ENCODE results near the gene MTR. TPM values are rescaled to one million over a fixed set of nuclear protein-coding genes. Genes with fewer than 3 reads are reported as not detected.

MTR gene
- total and polyA plus RNA-seq, 2 donors (not counting 1 experiment from before 2014, with no cell fraction given), result 9.9 to 49.1 TPM

DNA sequence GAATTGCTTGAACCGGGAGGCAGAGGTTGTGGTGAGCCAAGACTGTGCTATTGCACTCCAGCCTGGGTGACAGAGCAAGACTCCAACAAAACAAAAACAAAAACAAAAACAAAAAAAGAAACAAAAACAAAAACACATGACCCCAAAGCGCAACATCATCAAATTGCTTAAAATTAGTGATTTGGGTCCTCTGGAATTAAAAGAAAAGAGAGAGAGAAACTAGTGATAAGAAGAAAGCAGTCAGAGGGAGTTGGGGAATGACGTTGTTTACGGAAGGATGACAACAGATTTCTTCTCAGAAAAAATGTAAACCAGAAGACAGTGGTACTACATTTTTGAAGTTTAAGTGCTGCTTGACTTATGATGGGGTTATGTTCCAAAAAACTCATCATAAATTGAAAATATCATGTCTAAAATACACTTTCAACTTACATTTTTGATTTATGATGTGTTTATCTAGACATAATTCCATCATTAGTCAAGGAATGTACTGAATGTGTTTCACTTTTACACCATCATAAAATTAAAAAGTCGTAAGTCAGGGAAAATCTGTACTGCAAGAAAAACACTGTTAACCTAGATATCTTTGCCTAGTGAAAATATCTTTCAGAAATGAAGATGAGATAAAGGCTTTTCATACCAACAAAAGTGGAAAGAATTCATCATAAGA lies 121.2 kb downstream of the MTR start:
- H3K4me1 Mint-ChIP-seq, result no peaks in the 10 kb centered on the region
- Histone ChIP-seq H3K27ac (ENCODE audit: low read length in 2 of 2) (no peak overlapping the region), H3K36me3 (replicated peaks in 1 of 2; ENCODE audit: control extremely low read depth in 1 of 2, control insufficient read depth in 1 of 2, extremely low read depth in 1 of 2, insufficient read depth in 2 of 2, low read length in 1 of 2) (no peaks in the 10 kb centered on the region), H3K79me2 (ENCODE audit: control insufficient read depth, insufficient read depth, low read length) (no peaks in the 10 kb centered on the region), H3K4me3 (ENCODE audit: control extremely low read depth in 1 of 5, extremely low read depth in 1 of 5, insufficient read depth in 1 of 5, low read depth in 2 of 5, low read length in 4 of 5) (no peak overlapping the region), H3K4me2 (replicated peaks; ENCODE audit: low read depth, low read length, poor library complexity, severe bottlenecking) (no peak overlapping the region), H3K27me3 (replicated peaks in 1 of 4; ENCODE audit: control extremely low read depth in 1 of 4, control insufficient read depth in 3 of 4, insufficient read depth in 4 of 4, low read length in 3 of 4) (no peaks in the 10 kb centered on the region), H3K9ac (ENCODE audit: low read length) (no peak overlapping the region), H2AFZ (ENCODE audit: insufficient read depth, low read depth, low read length, poor library complexity, severe bottlenecking) (no peak overlapping the region), H3K9me3 (ENCODE audit: control extremely low read depth in 1 of 3, control insufficient read depth in 2 of 3, insufficient read depth in 1 of 3, low read length in 2 of 3) (peaks cover 2 to 12% (median 9%) of the 10 kb centered on the region in 3 donors), H3K4me1 (ENCODE audit: control insufficient read depth in 2 of 2, insufficient read depth in 2 of 2, low read length in 2 of 2) (no peaks in the 10 kb centered on the region), H4K20me1 (ENCODE audit: control insufficient read depth, insufficient read depth, low read length, poor library complexity, severe bottlenecking) (no peaks in the 10 kb centered on the region)
- CTCF ChIA-PET, result no interaction called here
- no peak for TF ChIP-seq EZH2 (IDR thresholded peaks at IDR 0.05; ENCODE audit: borderline replicate concordance, insufficient read depth, low read depth, low read length, poor library complexity, severe bottlenecking)
- TF ChIP-seq, protein P1, sequence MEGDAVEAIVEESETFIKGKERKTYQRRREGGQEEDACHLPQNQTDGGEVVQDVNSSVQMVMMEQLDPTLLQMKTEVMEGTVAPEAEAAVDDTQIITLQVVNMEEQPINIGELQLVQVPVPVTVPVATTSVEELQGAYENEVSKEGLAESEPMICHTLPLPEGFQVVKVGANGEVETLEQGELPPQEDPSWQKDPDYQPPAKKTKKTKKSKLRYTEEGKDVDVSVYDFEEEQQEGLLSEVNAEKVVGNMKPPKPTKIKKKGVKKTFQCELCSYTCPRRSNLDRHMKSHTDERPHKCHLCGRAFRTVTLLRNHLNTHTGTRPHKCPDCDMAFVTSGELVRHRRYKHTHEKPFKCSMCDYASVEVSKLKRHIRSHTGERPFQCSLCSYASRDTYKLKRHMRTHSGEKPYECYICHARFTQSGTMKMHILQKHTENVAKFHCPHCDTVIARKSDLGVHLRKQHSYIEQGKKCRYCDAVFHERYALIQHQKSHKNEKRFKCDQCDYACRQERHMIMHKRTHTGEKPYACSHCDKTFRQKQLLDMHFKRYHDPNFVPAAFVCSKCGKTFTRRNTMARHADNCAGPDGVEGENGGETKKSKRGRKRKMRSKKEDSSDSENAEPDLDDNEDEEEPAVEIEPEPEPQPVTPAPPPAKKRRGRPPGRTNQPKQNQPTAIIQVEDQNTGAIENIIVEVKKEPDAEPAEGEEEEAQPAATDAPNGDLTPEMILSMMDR (IDR thresholded peaks at IDR 0.05), result no peak
- peaks cover 8% of the 10 kb centered on the region for H3K27me3 Mint-ChIP-seq
- peaks cover 3% of the 10 kb centered on the region for H3K9me3 Mint-ChIP-seq (ENCODE audit: insufficient read depth)
- 100% methylated on average over 2 of the region's 5 CpGs for WGBS (ENCODE audit: insufficient coverage)
- intact Hi-C loops (cut with micrococcal nuclease), result no loop called here
- DNase-seq (no peak), ATAC-seq (ENCODE audit: low read depth) (no peak)
- H3K4me3 Mint-ChIP-seq, result no peak overlapping the region
- H3K27ac Mint-ChIP-seq, result no peak overlapping the region
- POLR2A ChIA-PET, result no interaction called here

DNA sequence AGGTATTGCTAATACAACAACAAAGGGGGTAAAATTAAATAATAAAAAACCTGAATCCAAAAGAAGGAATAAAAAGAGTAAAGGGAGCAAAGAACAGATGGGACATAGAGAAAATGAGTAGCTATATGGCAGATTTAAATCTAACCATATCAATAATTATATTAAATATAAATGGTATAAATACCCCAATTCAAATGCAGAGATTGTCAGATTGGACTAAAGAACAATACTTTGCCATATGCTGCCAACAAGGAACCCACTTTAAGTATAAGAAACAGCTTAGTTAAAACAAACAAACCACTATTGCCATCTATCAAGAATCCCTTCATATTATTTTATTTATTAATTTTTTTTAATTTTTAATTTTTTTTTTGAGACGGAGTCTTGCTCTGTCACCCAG lies 122.4 kb downstream of the MTR start:
- Histone ChIP-seq H3K4me1 (ENCODE audit: control insufficient read depth in 2 of 2, insufficient read depth in 2 of 2, low read length in 2 of 2) (no peaks in the 10 kb centered on the region), H3K27ac (ENCODE audit: low read length in 2 of 2) (no peak overlapping the region), H3K9me3 (ENCODE audit: control extremely low read depth in 1 of 3, control insufficient read depth in 2 of 3, insufficient read depth in 1 of 3, low read length in 2 of 3) (peaks cover 2 to 12% (median 9%) of the 10 kb centered on the region in 3 donors), H3K27me3 (replicated peaks in 1 of 4; ENCODE audit: control extremely low read depth in 1 of 4, control insufficient read depth in 3 of 4, insufficient read depth in 4 of 4, low read length in 3 of 4) (no peaks in the 10 kb centered on the region), H3K4me3 (ENCODE audit: control extremely low read depth in 1 of 5, extremely low read depth in 1 of 5, insufficient read depth in 1 of 5, low read depth in 2 of 5, low read length in 4 of 5) (no peak overlapping the region), H3K4me2 (replicated peaks; ENCODE audit: low read depth, low read length, poor library complexity, severe bottlenecking) (no peak overlapping the region), H2AFZ (ENCODE audit: insufficient read depth, low read depth, low read length, poor library complexity, severe bottlenecking) (no peak overlapping the region), H3K9ac (ENCODE audit: low read length) (no peak overlapping the region), H4K20me1 (ENCODE audit: control insufficient read depth, insufficient read depth, low read length, poor library complexity, severe bottlenecking) (no peaks in the 10 kb centered on the region), H3K79me2 (ENCODE audit: control insufficient read depth, insufficient read depth, low read length) (no peaks in the 10 kb centered on the region), H3K36me3 (replicated peaks in 1 of 2; ENCODE audit: control extremely low read depth in 1 of 2, control insufficient read depth in 1 of 2, extremely low read depth in 1 of 2, insufficient read depth in 2 of 2, low read length in 1 of 2) (no peaks in the 10 kb centered on the region)
- CTCF ChIA-PET, result no interaction called here
- Mint-ChIP-seq H3K9me3 (ENCODE audit: insufficient read depth) (peaks cover 7% of the 10 kb centered on the region), H3K27me3 (peaks cover 8% of the 10 kb centered on the region), H3K27ac (no peak overlapping the region), H3K4me1 (no peaks in the 10 kb centered on the region), H3K4me3 (no peak overlapping the region)
- POLR2A ChIA-PET, result no interaction called here
- DNase-seq, result no peak
- WGBS (ENCODE audit: insufficient coverage), result 100% methylated on average over 1 of the region's 1 CpG
- no peak for ATAC-seq (ENCODE audit: low read depth)
- intact Hi-C loops (cut with micrococcal nuclease), result no loop called here
- no peak for TF ChIP-seq EZH2 (IDR thresholded peaks at IDR 0.05; ENCODE audit: borderline replicate concordance, insufficient read depth, low read depth, low read length, poor library complexity, severe bottlenecking)
- TF ChIP-seq, protein P1 (IDR thresholded peaks at IDR 0.05), result no peak
